Gastrocnemius medialis (tissue), 4 donors: ENCODE measurements around the gene ZFR.

Source experiments
- POLR2A ChIP-seq, 2 donors: fragments of 450-650 bp; IDR thresholded peaks; one replicate each; pipeline ENCODE4 v1.6.1; 2017; ENCODE audit warnings: antibody characterized with exemption in 2 of 2, mild to moderate bottlenecking in 2 of 2, moderate library complexity in 2 of 2
- TF ChIP-seq, protein P1 (sequence below), 5 experiments: fragments of 450-650 bp in 3 of 5; fragments of 200-600 bp in 2 of 5; sonication (generic) in 2 of 5; IDR thresholded peaks in 4 of 5; conservative IDR thresholded peaks in 1 of 5; 1 replicate in 4 of 5; 2 replicates in 1 of 5; pipeline ENCODE4 v1.5.1; 2016 to 2019; ENCODE audit warnings: antibody characterized with exemption in 5 of 5, mild to moderate bottlenecking in 3 of 5, moderate library complexity in 3 of 5

- TF ChIP-seq, protein P1, sequence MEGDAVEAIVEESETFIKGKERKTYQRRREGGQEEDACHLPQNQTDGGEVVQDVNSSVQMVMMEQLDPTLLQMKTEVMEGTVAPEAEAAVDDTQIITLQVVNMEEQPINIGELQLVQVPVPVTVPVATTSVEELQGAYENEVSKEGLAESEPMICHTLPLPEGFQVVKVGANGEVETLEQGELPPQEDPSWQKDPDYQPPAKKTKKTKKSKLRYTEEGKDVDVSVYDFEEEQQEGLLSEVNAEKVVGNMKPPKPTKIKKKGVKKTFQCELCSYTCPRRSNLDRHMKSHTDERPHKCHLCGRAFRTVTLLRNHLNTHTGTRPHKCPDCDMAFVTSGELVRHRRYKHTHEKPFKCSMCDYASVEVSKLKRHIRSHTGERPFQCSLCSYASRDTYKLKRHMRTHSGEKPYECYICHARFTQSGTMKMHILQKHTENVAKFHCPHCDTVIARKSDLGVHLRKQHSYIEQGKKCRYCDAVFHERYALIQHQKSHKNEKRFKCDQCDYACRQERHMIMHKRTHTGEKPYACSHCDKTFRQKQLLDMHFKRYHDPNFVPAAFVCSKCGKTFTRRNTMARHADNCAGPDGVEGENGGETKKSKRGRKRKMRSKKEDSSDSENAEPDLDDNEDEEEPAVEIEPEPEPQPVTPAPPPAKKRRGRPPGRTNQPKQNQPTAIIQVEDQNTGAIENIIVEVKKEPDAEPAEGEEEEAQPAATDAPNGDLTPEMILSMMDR (IDR thresholded peaks at IDR 0.05 in 4 of 5, conservative IDR thresholded peaks at IDR 0.05 in 1 of 5) = no peak
- no peak for TF ChIP-seq POLR2A (IDR thresholded peaks at IDR 0.05)
These were observed 113.2 kb downstream of the ZFR start for GRCh38 chr5:32331217-32331934.
